ENCODE data around the gene SLC25A19. TPM values are rescaled to one million over a fixed set of nuclear protein-coding genes. Genes with fewer than 3 reads are reported as not detected.

SLC25A19 gene
- polyA plus RNA-seq, 4 donors = 7.3 to 10.2 (median 7.9) TPM

Other genes starting within 250 kb of the SLC25A19 start
- gene ATP5PD, start 242.5 kb downstream of the SLC25A19 start, polyA plus RNA-seq (ENCODE audit: insufficient read length in 4 of 4) = 100 to 1,000 TPM; 281 to 356 (median 320) TPM
- gene KCTD2, start 242.2 kb downstream of the SLC25A19 start, polyA plus RNA-seq (ENCODE audit: insufficient read length in 4 of 4) = 10 to 100 TPM; 29.7 to 34.6 (median 33.9) TPM
- 10 to 100 TPM; 23.6 to 45.3 (median 33.4) TPM for gene SLC16A5, start 201.5 kb downstream of the SLC25A19 start, polyA plus RNA-seq (ENCODE audit: insufficient read length in 4 of 4)
- 10 to 100 TPM; 16.6 to 21.5 (median 17.4) TPM for gene ARMC7, start 179.5 kb downstream of the SLC25A19 start, polyA plus RNA-seq (ENCODE audit: insufficient read length in 4 of 4)
- 10 to 100 TPM; 44.7 to 71.4 (median 61.9) TPM for gene NT5C, start 157.7 kb downstream of the SLC25A19 start, polyA plus RNA-seq (ENCODE audit: insufficient read length in 4 of 4)
- 100 to 1,000 TPM in 2 of 4 donors, 10 to 100 TPM in 2; 85.8 to 108 (median 93.7) TPM for gene JPT1, start 134.9 kb downstream of the SLC25A19 start, polyA plus RNA-seq (ENCODE audit: insufficient read length in 4 of 4)
- 100 to 1,000 TPM; 626 to 750 (median 696) TPM for gene SUMO2, start 106.5 kb downstream of the SLC25A19 start, polyA plus RNA-seq (ENCODE audit: insufficient read length in 4 of 4)
- 10 to 100 TPM; 58.8 to 78.9 (median 66.6) TPM for gene NUP85, start 83.8 kb downstream of the SLC25A19 start, polyA plus RNA-seq (ENCODE audit: insufficient read length in 4 of 4)
- 10 to 100 TPM; 33.5 to 48.1 (median 41.0) TPM for gene GGA3, start 27.8 kb downstream of the SLC25A19 start, polyA plus RNA-seq (ENCODE audit: insufficient read length in 4 of 4)
- 10 to 100 TPM; 70.7 to 86.9 (median 76.6) TPM for gene MRPS7, start 27.6 kb downstream of the SLC25A19 start, polyA plus RNA-seq (ENCODE audit: insufficient read length in 4 of 4)
- gene MIF4GD, start 18.2 kb downstream of the SLC25A19 start, polyA plus RNA-seq (ENCODE audit: insufficient read length in 4 of 4) = 10 to 100 TPM; 19.5 to 23.2 (median 22.1) TPM
- gene GRB2, start 116.2 kb upstream of the SLC25A19 start, polyA plus RNA-seq (ENCODE audit: insufficient read length in 4 of 4) = 100 to 1,000 TPM in 2 of 4 donors, 10 to 100 TPM in 2; 91.2 to 109 (median 101) TPM
- 100 to 1,000 TPM in 1 of 4 donors, 10 to 100 TPM in 3; 69.8 to 118 (median 80.8) TPM for gene TMEM94, start 167.2 kb upstream of the SLC25A19 start, polyA plus RNA-seq (ENCODE audit: insufficient read length in 4 of 4)
- gene CASKIN2, start 226.1 kb upstream of the SLC25A19 start, polyA plus RNA-seq (ENCODE audit: insufficient read length in 4 of 4) = 10 to 100 TPM; 28.5 to 35.0 (median 32.4) TPM
- gene TSEN54, start 227.1 kb upstream of the SLC25A19 start, polyA plus RNA-seq (ENCODE audit: insufficient read length in 4 of 4) = 10 to 100 TPM; 38.7 to 68.8 (median 55.0) TPM
- 100 to 1,000 TPM in 1 of 4 donors, 10 to 100 TPM in 3; 40.3 to 106 (median 77.2) TPM for gene LLGL2, start 236.3 kb upstream of the SLC25A19 start, polyA plus RNA-seq (ENCODE audit: insufficient read length in 4 of 4)

All from left renal cortex interstitium (tissue), 4 donors.